GM23338 (cell line): ENCODE measurements around the gene CCDC188. TPM values are rescaled to one million over a fixed set of nuclear protein-coding genes. Genes with fewer than 3 reads are reported as not detected.

ENCODE experiments used
- ATAC-seq: fragments of 200-7000 bp; cut with Tn5 transposase; 3 replicates; pipeline ENCODE4 v1.9.1; 2020
- DNase-seq: peaks from one replicate; pipeline ENCODE4 v3.0.0-alpha.2; 2015; ENCODE audit warnings: low spot score
- H2AFZ ChIP-seq: fragments of 200-600 bp; sonication (generic); 2 replicates; pipeline ENCODE4 v1.8.0; 2016; ENCODE audit warnings: antibody characterized with exemption, mild to moderate bottlenecking, moderate library complexity
- H3F3A ChIP-seq: fragments of 200-600 bp; sonication (generic); replicated peaks from 2 replicates; pipeline ENCODE4 v1.8.0; 2017; ENCODE audit warnings: antibody characterized with exemption, mixed run types, low read depth
- H3K27ac ChIP-seq: fragments of 200-600 bp; sonication (generic); 2 replicates; pipeline ENCODE4 v1.6.1; 2016; ENCODE audit warnings: low read depth
- H3K27me3 ChIP-seq: fragments of 200-600 bp; sonication (generic); 2 replicates; pipeline ENCODE4 v1.8.0; 2016; ENCODE audit warnings: mild to moderate bottlenecking, mixed run types, moderate library complexity; ENCODE audit not compliant: insufficient read depth
- H3K36me3 ChIP-seq: fragments of 200-600 bp; sonication (generic); 2 replicates; pipeline ENCODE4 v1.8.0; 2016; ENCODE audit warnings: mild to moderate bottlenecking; ENCODE audit not compliant: insufficient read depth
- H3K4me1 ChIP-seq: fragments of 200-600 bp; sonication (generic); 2 replicates; pipeline ENCODE4 v1.8.0; 2016; ENCODE audit warnings: mild to moderate bottlenecking, moderate library complexity; ENCODE audit not compliant: insufficient read depth
- H3K4me2 ChIP-seq: fragments of 200-600 bp; sonication (generic); 2 replicates; pipeline ENCODE4 v1.7.1; 2017; ENCODE audit warnings: mixed run types
- H3K4me3 ChIP-seq: fragments of 200-600 bp; sonication (generic); 2 replicates; pipeline ENCODE4 v1.6.1; 2016; ENCODE audit warnings: mixed run types
- H3K79me2 ChIP-seq: fragments of 200-600 bp; sonication (generic); replicated peaks from 2 replicates; pipeline ENCODE4 v1.8.0; 2017; ENCODE audit warnings: mild to moderate bottlenecking; ENCODE audit not compliant: insufficient read depth
- H3K9me2 ChIP-seq: fragments of 200-600 bp; sonication (generic); 2 replicates; pipeline ENCODE4 v1.8.0; 2017; ENCODE audit not compliant: insufficient read depth
- H4K20me1 ChIP-seq: fragments of 200-600 bp; sonication (generic); replicated peaks from 2 replicates; pipeline ENCODE4 v1.8.0; 2017; ENCODE audit warnings: mild to moderate bottlenecking; ENCODE audit not compliant: insufficient read depth
- H3K27ac Mint-ChIP-seq: 2 replicates; pipeline ENCODE4 v1.8.0; 2020; ENCODE audit warnings: inconsistent platforms, mild to moderate bottlenecking, moderate library complexity, mixed read lengths
- H3K27me3 Mint-ChIP-seq: 3 replicates; pipeline ENCODE4 v1.8.0; 2022; ENCODE audit warnings: low read depth, mild to moderate bottlenecking, moderate library complexity, mixed read lengths, inconsistent platforms; ENCODE audit not compliant: insufficient read depth, poor library complexity
- H3K36me3 Mint-ChIP-seq: 3 replicates; pipeline ENCODE4 v1.8.0; 2021; ENCODE audit warnings: low read depth, mild to moderate bottlenecking, inconsistent platforms, moderate library complexity, mixed read lengths
- H3K4me1 Mint-ChIP-seq: 3 replicates; pipeline ENCODE4 v1.8.0; 2020; ENCODE audit warnings: mild to moderate bottlenecking, inconsistent platforms, mixed read lengths
- H3K4me3 Mint-ChIP-seq: 3 replicates; pipeline ENCODE4 v1.8.0; 2021; ENCODE audit warnings: moderate library complexity, mild to moderate bottlenecking, inconsistent platforms, mixed read lengths
- H3K9me3 Mint-ChIP-seq: 3 replicates; pipeline ENCODE4 v1.8.0; 2020; ENCODE audit warnings: moderate library complexity, mild to moderate bottlenecking, inconsistent platforms, mixed read lengths
- CTCF ChIP-seq, 2 experiments: fragments of 200-600 bp in 1 of 2; sonication (generic) in 1 of 2; conservative IDR thresholded peaks; 2 replicates each; pipeline versions ENCODE4 v1.5.1 to v1.6.1; 2016 to 2017; ENCODE audit warnings: antibody characterized with exemption in 2 of 2, low read depth in 2 of 2, mild to moderate bottlenecking in 2 of 2, moderate library complexity in 1 of 2
- EZH2 ChIP-seq: fragments of 200-600 bp; sonication (generic); IDR thresholded peaks from one replicate; pipeline ENCODE4 v1.8.0; 2017; ENCODE audit warnings: antibody characterized with exemption, mild to moderate bottlenecking, low read depth; ENCODE audit not compliant: unreplicated experiment
- JUNB ChIP-seq: IDR thresholded peaks from one replicate; pipeline ENCODE4 v1.6.1; 2016; ENCODE audit warnings: antibody characterized with exemption; ENCODE audit not compliant: unreplicated experiment
- NANOG ChIP-seq: IDR thresholded peaks from 2 replicates; pipeline ENCODE4 v1.6.1; 2016; ENCODE audit warnings: antibody characterized with exemption, borderline replicate concordance
- POLR2AphosphoS5 ChIP-seq: IDR thresholded peaks from 2 replicates; pipeline ENCODE4 v1.6.1; 2016; ENCODE audit warnings: antibody characterized with exemption, low read depth
- ZNF331 ChIP-seq: fragments of 250-450 bp; sonication (Bioruptor Pico); IDR thresholded peaks from 2 replicates; pipeline ENCODE4 v1.5.0; 2020; ENCODE audit warnings: low read depth, mild to moderate bottlenecking, moderate library complexity
- polyA plus RNA-seq: library from polyadenylated mRNA; unstranded; fragments of >200 nt; fragmentation: Nextera tagmentation; extraction: Ambion mirVana; gene quantifications from 2 replicates; pipeline ENCODE4 v1.2.1, GENCODE V29; 2016
- total RNA-seq: library from RNA; depleted of rRNA; stranded (reverse); fragments of >200 nt; shearing (Covaris generic); gene quantifications from 2 replicates; pipeline ENCODE4 v1.2.3, GENCODE V29; 2014

Gene CCDC188
- total and polyA plus RNA-seq, 2 experiments from 2014 or later = not detected

- Mint-ChIP-seq H3K27ac (no peak within 1 kb of the TSS), H3K9me3 (no peaks in the 10 kb centered on the region), H3K27me3 (peaks cover 15% of the 10 kb centered on the region), H3K4me3 (peak within 1 kb of the TSS; percentile 67), H3K4me1 (peaks cover 2% of the 10 kb centered on the region; the same call in 1 of the 3 replicates), H3K36me3 (peaks cover 20% of the 10 kb centered on the region)
- ATAC-seq (peak; percentile 1; the same call in 2 of the 3 replicates), DNase-seq (no peak)
- H3F3A ChIP-seq = peaks cover 36% of the 10 kb centered on the region
- no peaks in the 10 kb centered on the region for H3K27me3 ChIP-seq
- no peak for TF ChIP-seq POLR2AphosphoS5
- no peak for TF ChIP-seq EZH2
- no peak for TF ChIP-seq JUNB
- no peak for TF ChIP-seq ZNF331 (CRISPR knock-in tag)
- no peaks in the 10 kb centered on the region; the same call in 1 of the 2 replicates for H4K20me1 ChIP-seq
- H3K79me2 ChIP-seq = peaks cover 31% of the 10 kb centered on the region
- peak within 1 kb of the TSS; percentile 88 for H3K4me2 ChIP-seq
- H3K4me1 ChIP-seq = no peaks in the 10 kb centered on the region; the same call in 1 of the 2 replicates
- peaks cover 8% of the 10 kb centered on the region; the same call in 1 of the 2 replicates for H3K36me3 ChIP-seq
- no peak within 1 kb of the TSS; the same call in 1 of the 2 replicates for H2AFZ ChIP-seq
- H3K27ac ChIP-seq = peak within 1 kb of the TSS; percentile 63; the same call in 1 of the 2 replicates
- peak within 1 kb of the TSS; percentile 71 for H3K4me3 ChIP-seq
- no peaks in the 10 kb centered on the region for H3K9me2 ChIP-seq
Measured at GRCh38 chr22:20131597-20131858, 19.3 kb downstream of the CCDC188 start, which contains the start of gene ZDHHC8. ZDHHC8 (plus strand) TSS chr22:20131804; CDS start chr22:20131948, 144 bp downstream.

GRCh38 chr22:20130731-20131596, 19.9 kb downstream of the CCDC188 start:
- H3K4me3 ChIP-seq = peak overlapping the region; percentile 71
- ATAC-seq (peak; percentile 63), DNase-seq (peak; percentile 88)
- Mint-ChIP-seq H3K27ac (no peak overlapping the region), H3K4me3 (peak overlapping the region; percentile 67), H3K9me3 (no peaks in the 10 kb centered on the region), H3K4me1 (peaks cover 2% of the 10 kb centered on the region; the same call in 1 of the 3 replicates), H3K27me3 (peaks cover 15% of the 10 kb centered on the region), H3K36me3 (peaks cover 26% of the 10 kb centered on the region)
- H3K4me1 ChIP-seq = no peaks in the 10 kb centered on the region; the same call in 1 of the 2 replicates
- H3K9me2 ChIP-seq = no peaks in the 10 kb centered on the region
- peak overlapping the region; percentile 88 for H3K4me2 ChIP-seq
- TF ChIP-seq POLR2AphosphoS5 = peak; percentile 39; the same call in 1 of the 2 replicates
- TF ChIP-seq NANOG = no peak
- no peak for TF ChIP-seq CTCF (conservative IDR thresholded peaks at IDR 0.05; ENCODE audit: low read depth in 2 of 2)
- no peak for TF ChIP-seq JUNB
- TF ChIP-seq EZH2 = no peak
- TF ChIP-seq ZNF331 (CRISPR knock-in tag) = no peak
- H3K27ac ChIP-seq = peak overlapping the region; percentile 63; the same call in 1 of the 2 replicates
- H3K27me3 ChIP-seq = no peaks in the 10 kb centered on the region
- peaks cover 41% of the 10 kb centered on the region for H3F3A ChIP-seq
- peaks cover 3% of the 10 kb centered on the region for H4K20me1 ChIP-seq
- H2AFZ ChIP-seq = no peak overlapping the region; the same call in 1 of the 2 replicates
- H3K79me2 ChIP-seq = peaks cover 30% of the 10 kb centered on the region
- H3K36me3 ChIP-seq = peaks cover 13% of the 10 kb centered on the region; the same call in 1 of the 2 replicates
